Keratinocyte (primary cell): ENCODE measurements around the gene ATF7. TPM values are rescaled to one million over a fixed set of nuclear protein-coding genes. Genes with fewer than 3 reads are reported as not detected.

Experiments
- DNase-seq: peaks from one replicate; pipeline ENCODE4 v3.0.0-alpha.2; 2011; ENCODE audit warnings: low read depth, missing footprints, low spot score
- FAIRE-seq: peaks from 2 replicates; lab custom pipeline; 2011; peaks lifted over from hg19 to GRCh38; lab: Jason Lieb, UNC
- H2AFZ ChIP-seq: 2 replicates; pipeline ENCODE4 v1.6.0; 2012; ENCODE audit warnings: low read length, control low read depth, inconsistent platforms; ENCODE audit not compliant: control insufficient read depth
- H3K27ac ChIP-seq: 2 replicates; pipeline ENCODE4 v1.5.1; 2011; ENCODE audit warnings: low read length; ENCODE audit not compliant: control insufficient read depth, insufficient read depth
- H3K27me3 ChIP-seq: 3 replicates; pipeline ENCODE4 v1.6.0; 2011; ENCODE audit warnings: low read length; ENCODE audit not compliant: control insufficient read depth, insufficient read depth; ENCODE audit errors: extremely low read depth
- H3K36me3 ChIP-seq, 2 experiments: 2 replicates in 1 of 2; 3 replicates in 1 of 2; pipeline ENCODE4 v1.5.1; 2011; ENCODE audit warnings: low read length in 2 of 2, mild to moderate bottlenecking in 1 of 2; ENCODE audit not compliant: control insufficient read depth in 2 of 2, insufficient read depth in 2 of 2; ENCODE audit errors: extremely low read depth in 1 of 2
- H3K4me1 ChIP-seq: 3 replicates; pipeline ENCODE4 v1.5.1; 2011; ENCODE audit warnings: low read length; ENCODE audit not compliant: control insufficient read depth, insufficient read depth; ENCODE audit errors: extremely low read depth
- H3K4me2 ChIP-seq: 3 replicates; pipeline ENCODE4 v1.6.0; 2011; ENCODE audit warnings: low read depth, low read length; ENCODE audit not compliant: control insufficient read depth, insufficient read depth; ENCODE audit errors: extremely low read depth
- H3K4me3 ChIP-seq, 3 experiments: fragments of 200-600 bp in 1 of 3; sonication (generic) in 1 of 3; 2 replicates in 2 of 3; 3 replicates in 1 of 3; pipeline ENCODE4 v1.5.1; 2011 to 2016; ENCODE audit warnings: low read length in 3 of 3, mild to moderate bottlenecking in 3 of 3, control low read depth in 2 of 3, inconsistent platforms in 1 of 3, low read depth in 1 of 3, mixed read lengths in 1 of 3, mixed run types in 1 of 3, moderate library complexity in 1 of 3; ENCODE audit not compliant: control insufficient read depth in 2 of 3, insufficient read depth in 2 of 3; ENCODE audit errors: extremely low read depth in 1 of 3
- H3K79me2 ChIP-seq: 2 replicates; pipeline ENCODE4 v1.6.0; 2012; ENCODE audit warnings: low read length; ENCODE audit not compliant: control insufficient read depth, insufficient read depth
- H3K9ac ChIP-seq: 3 replicates; pipeline ENCODE4 v1.6.0; 2011; ENCODE audit warnings: low read length; ENCODE audit not compliant: control insufficient read depth, insufficient read depth; ENCODE audit errors: extremely low read depth
- H3K9me1 ChIP-seq: 3 replicates; pipeline ENCODE4 v1.6.0; 2011; ENCODE audit warnings: low read length; ENCODE audit not compliant: control insufficient read depth, insufficient read depth; ENCODE audit errors: extremely low read depth
- H3K9me3 ChIP-seq: 2 replicates; pipeline ENCODE4 v1.5.1; 2012; ENCODE audit warnings: low read depth, low read length; ENCODE audit not compliant: control insufficient read depth
- H4K20me1 ChIP-seq: 3 replicates; pipeline ENCODE4 v1.6.0; 2011; ENCODE audit warnings: low read length; ENCODE audit not compliant: control insufficient read depth, insufficient read depth; ENCODE audit errors: extremely low read depth
- CTCF ChIP-seq, 3 experiments: IDR thresholded peaks in 1 of 3; conservative IDR thresholded peaks in 1 of 3; optimal IDR thresholded peaks in 1 of 3; 2 replicates in 2 of 3; 3 replicates in 1 of 3; pipeline versions ENCODE3 to v1.5.1; 2011; ENCODE audit warnings: low read length in 3 of 3, mild to moderate bottlenecking in 3 of 3, moderate library complexity in 2 of 3, control low read depth in 1 of 3, inconsistent platforms in 1 of 3; ENCODE audit not compliant: insufficient read depth in 2 of 3; ENCODE audit errors: extremely low read depth in 1 of 3
- EZH2 ChIP-seq: IDR thresholded peaks from one replicate; pipeline ENCODE4 v1.6.1; 2012; ENCODE audit warnings: inconsistent platforms, mild to moderate bottlenecking, low read length, moderate library complexity
- dilution Hi-C: fragments of 300-500 bp; cut with MboI; formaldehyde crosslinking; loops from one replicate; pipeline ENCODE4 v1.7.0; 2020; ENCODE audit warnings: low sequenced_read_pairs; ENCODE audit not compliant: extremely low pct_ligation_motif_present
- polyA plus RNA-seq, 5 experiments: library from polyadenylated mRNA; depleted of rRNA in 3 of 5; stranded (reverse) in 3 of 5; stranded (forward) in 1 of 5; unstranded in 1 of 5; fragments of >200 nt; gene quantifications; 1 replicate in 1 of 5; 2 replicates in 3 of 5; 3 replicates in 1 of 5; pipeline versions ENCODE4 v1.2.1 to v1.2.3, GENCODE V29; 2011 to 2012; ENCODE audit warnings: missing spikeins in 2 of 5, low read depth in 1 of 5, low replicate concordance in 1 of 5

Gene ATF7
- polyA plus RNA-seq, 1 donor (not counting 4 experiments of a cell fraction or from before 2014, with no cell fraction given) = 16.3 TPM

GRCh38 chr12:53462935-53463334 lies 163.2 kb downstream of the ATF7 start:
- Histone ChIP-seq H3K9me3 (no peaks in the 10 kb centered on the region), H3K4me1 (no peaks in the 10 kb centered on the region), H3K4me3 (no peak overlapping the region), H3K9ac (no peak overlapping the region), H4K20me1 (peaks cover 35% of the 10 kb centered on the region), H2AFZ (no peak overlapping the region), H3K36me3 (peaks cover 66 to 89% of the 10 kb centered on the region in 2 experiments), H3K4me2 (no peak overlapping the region), H3K9me1 (no peaks in the 10 kb centered on the region), H3K79me2 (peaks cover 91% of the 10 kb centered on the region), H3K27me3 (no peaks in the 10 kb centered on the region), H3K27ac (no peak overlapping the region)
- dilution Hi-C loops = no loop called here
- FAIRE-seq = no peak
- TF ChIP-seq CTCF (optimal IDR thresholded peaks at IDR 0.05 in 1 of 3, IDR thresholded peaks at IDR 0.05 in 1 of 3, conservative IDR thresholded peaks at IDR 0.05 in 1 of 3; ENCODE audit: extremely low read depth in 1 of 3, insufficient read depth in 2 of 3, low read length in 3 of 3) (no peak), EZH2 (no peak)
- DNase-seq = no peak

- FAIRE-seq = no peak
- H3K36me3 ChIP-seq = peaks cover 66 to 85% of the 10 kb centered on the region in 2 experiments
Observed at GRCh38 chr12:53461591-53461990, 164.6 kb downstream of the ATF7 start.

More at GRCh38 chr12:53461591-53461990, 164.6 kb downstream of the ATF7 start:
- H3K9me1 ChIP-seq = no peaks in the 10 kb centered on the region
- no peaks in the 10 kb centered on the region for H3K4me1 ChIP-seq
- no peak overlapping the region for H3K27ac ChIP-seq
- H3K4me3 ChIP-seq = no peak overlapping the region
- no peak overlapping the region for H2AFZ ChIP-seq
- peaks cover 90% of the 10 kb centered on the region for H3K79me2 ChIP-seq
- no peak overlapping the region for H3K9ac ChIP-seq
- H3K9me3 ChIP-seq = no peaks in the 10 kb centered on the region
- no peak for DNase-seq
- no peak overlapping the region for H3K4me2 ChIP-seq
- no peaks in the 10 kb centered on the region for H3K27me3 ChIP-seq
- TF ChIP-seq CTCF (optimal IDR thresholded peaks at IDR 0.05 in 1 of 3, IDR thresholded peaks at IDR 0.05 in 1 of 3, conservative IDR thresholded peaks at IDR 0.05 in 1 of 3; ENCODE audit: extremely low read depth in 1 of 3, insufficient read depth in 2 of 3, low read length in 3 of 3) (no peak), EZH2 (no peak)
- peaks cover 28% of the 10 kb centered on the region for H4K20me1 ChIP-seq
- dilution Hi-C loops = no loop called here
